Heart left ventricle (tissue), 13 donors: Measurements from ENCODE around the gene IGLL1.
A peak's percentile ranks its signal among the peaks of the same experiment; 100 is the strongest.

Source experiments
- POLR2A ChIP-seq, 2 donors: fragments of 450-650 bp; IDR thresholded peaks; one replicate each; pipeline ENCODE4 v1.6.1; 2017; ENCODE audit warnings: antibody characterized with exemption in 2 of 2, mild to moderate bottlenecking in 2 of 2, moderate library complexity in 2 of 2
- TF ChIP-seq, protein P1 (sequence below), 12 donors: fragments of 200-600 bp; sonication (generic) in 4 of 12; IDR thresholded peaks; one replicate each; pipeline versions ENCODE4 v1.5.0 to v1.8.0; 2018 to 2022; ENCODE audit warnings: antibody characterized with exemption in 12 of 12, mild to moderate bottlenecking in 5 of 12
- donor health status: ischemic (EF 13 %, LVEDD 7.1; RV severe dilation, severe dysfunction).
- donor health status: DM: no; HTN: yes; CAD: no.
- donor health status: DM: no; HTN: no; CAD: no.
- donor health status: ischemic (EF 25% LVEDD 6.9; RV normal size, moderate dysfunction).
- donor health status: ischemic (EF 25% LVEDD 5.7; RV mildly dilated, moderate dysfunction).
- donor health status: ischemic (EF 35%, LVEDD 5.7; RV mildly dilated, moderate dysfunction).
- donor health status: nonischemic (EF 11% LVEDD 7.7; RV severe dilation, severe dysfunction).
- donor health status: DM: yes; HTN: yes; CAD: no.
- donor health status: PGD.
- donor health status: ischemic (EF 29% LVEDD 5.4; RV normal size, mild dysfunction).
- donor health status: nonischemic (EF 23%, LVEDD 6.1; RV moderate dilation, normal function).

DNA sequence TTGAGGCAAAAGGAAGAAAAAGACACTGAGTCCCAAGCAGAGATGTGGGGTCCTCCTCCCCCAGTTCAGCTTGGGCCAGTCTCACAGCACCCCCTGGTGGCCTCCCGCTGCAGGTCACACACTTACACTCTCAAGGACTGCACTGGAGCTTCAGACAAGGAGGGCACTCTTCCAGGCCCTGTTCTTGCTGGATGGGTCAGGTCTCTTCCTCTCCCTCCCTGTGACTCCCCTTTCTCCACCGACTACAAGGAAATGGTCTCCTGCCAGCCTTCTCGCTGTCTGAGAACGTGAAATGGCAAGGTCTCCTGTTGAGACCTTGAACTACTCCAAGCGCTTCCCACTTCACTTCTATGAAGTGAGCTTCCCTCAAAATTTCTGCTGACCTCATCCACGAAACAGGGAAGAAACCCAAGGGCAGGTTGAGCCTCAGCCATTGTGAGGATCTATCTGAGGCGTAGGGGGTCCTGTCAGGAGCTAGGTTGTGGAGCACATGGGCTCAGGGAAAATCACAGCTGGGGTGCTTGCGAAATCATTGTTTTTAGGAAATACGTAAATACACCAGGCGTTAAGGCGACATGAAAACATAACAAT lies 11.2 kb upstream of the IGLL1 start:
- TF ChIP-seq, protein P1, sequence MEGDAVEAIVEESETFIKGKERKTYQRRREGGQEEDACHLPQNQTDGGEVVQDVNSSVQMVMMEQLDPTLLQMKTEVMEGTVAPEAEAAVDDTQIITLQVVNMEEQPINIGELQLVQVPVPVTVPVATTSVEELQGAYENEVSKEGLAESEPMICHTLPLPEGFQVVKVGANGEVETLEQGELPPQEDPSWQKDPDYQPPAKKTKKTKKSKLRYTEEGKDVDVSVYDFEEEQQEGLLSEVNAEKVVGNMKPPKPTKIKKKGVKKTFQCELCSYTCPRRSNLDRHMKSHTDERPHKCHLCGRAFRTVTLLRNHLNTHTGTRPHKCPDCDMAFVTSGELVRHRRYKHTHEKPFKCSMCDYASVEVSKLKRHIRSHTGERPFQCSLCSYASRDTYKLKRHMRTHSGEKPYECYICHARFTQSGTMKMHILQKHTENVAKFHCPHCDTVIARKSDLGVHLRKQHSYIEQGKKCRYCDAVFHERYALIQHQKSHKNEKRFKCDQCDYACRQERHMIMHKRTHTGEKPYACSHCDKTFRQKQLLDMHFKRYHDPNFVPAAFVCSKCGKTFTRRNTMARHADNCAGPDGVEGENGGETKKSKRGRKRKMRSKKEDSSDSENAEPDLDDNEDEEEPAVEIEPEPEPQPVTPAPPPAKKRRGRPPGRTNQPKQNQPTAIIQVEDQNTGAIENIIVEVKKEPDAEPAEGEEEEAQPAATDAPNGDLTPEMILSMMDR (IDR thresholded peaks at IDR 0.05), result peak; percentile 58 to 83 (median 73)
- no peak for TF ChIP-seq POLR2A (IDR thresholded peaks at IDR 0.05)
